ENCODE results near the gene MCIDAS. TPM values are rescaled to one million over a fixed set of nuclear protein-coding genes. Genes with fewer than 3 reads are reported as not detected.

The MCIDAS gene
- total RNA-seq, 1 donor from 2014 or later, result not detected

GRCh38 chr5:55225346-55225745, 1.8 kb downstream of the MCIDAS start:
- intact Hi-C loops (cut with DNase I), result loop anchor here (5.0 kb wide), 1 partner anchor 487 kb away; the partner anchor contains the start of gene SLC38A9
- no peak overlapping the region for H3K27ac ChIP-seq
- TF ChIP-seq, protein P1, sequence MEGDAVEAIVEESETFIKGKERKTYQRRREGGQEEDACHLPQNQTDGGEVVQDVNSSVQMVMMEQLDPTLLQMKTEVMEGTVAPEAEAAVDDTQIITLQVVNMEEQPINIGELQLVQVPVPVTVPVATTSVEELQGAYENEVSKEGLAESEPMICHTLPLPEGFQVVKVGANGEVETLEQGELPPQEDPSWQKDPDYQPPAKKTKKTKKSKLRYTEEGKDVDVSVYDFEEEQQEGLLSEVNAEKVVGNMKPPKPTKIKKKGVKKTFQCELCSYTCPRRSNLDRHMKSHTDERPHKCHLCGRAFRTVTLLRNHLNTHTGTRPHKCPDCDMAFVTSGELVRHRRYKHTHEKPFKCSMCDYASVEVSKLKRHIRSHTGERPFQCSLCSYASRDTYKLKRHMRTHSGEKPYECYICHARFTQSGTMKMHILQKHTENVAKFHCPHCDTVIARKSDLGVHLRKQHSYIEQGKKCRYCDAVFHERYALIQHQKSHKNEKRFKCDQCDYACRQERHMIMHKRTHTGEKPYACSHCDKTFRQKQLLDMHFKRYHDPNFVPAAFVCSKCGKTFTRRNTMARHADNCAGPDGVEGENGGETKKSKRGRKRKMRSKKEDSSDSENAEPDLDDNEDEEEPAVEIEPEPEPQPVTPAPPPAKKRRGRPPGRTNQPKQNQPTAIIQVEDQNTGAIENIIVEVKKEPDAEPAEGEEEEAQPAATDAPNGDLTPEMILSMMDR (IDR thresholded peaks at IDR 0.05), result no peak
- no peaks in the 10 kb centered on the region for H3K36me3 ChIP-seq
- H3K4me1 ChIP-seq, result peaks cover 11 to 13% of the 10 kb centered on the region in 2 donors
- H3K9me3 ChIP-seq, result no peaks in the 10 kb centered on the region
- H3K27me3 ChIP-seq, result peaks cover 39% of the 10 kb centered on the region
- DNase-seq (ENCODE audit: low spot score in 2 of 2), result no peak
- H3K4me3 ChIP-seq, result no peak overlapping the region

DNA sequence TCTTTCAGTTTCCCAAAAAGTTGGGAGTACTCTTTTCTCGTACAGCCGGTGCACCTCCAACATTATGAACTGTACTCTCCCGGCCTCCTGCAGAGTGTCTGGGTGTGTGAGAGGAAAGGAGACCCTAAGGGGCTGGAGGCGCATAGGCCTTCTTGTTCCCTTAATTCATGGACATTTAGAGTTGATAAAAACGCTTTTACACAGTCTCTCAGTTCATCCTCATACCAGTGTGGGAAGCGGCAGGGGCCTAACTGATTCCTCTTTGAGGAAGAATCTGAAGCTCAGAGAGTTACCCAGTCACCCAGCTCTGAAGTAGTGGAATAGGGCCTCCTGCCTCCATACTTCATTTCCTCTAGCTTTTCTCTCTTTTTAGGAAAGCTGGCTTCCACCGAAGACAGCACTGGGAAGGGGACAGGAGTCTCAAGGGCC, 3.3 kb downstream of the MCIDAS start:
- Histone ChIP-seq H3K36me3 (no peaks in the 10 kb centered on the region), H3K4me3 (no peak overlapping the region), H3K27me3 (peaks cover 43% of the 10 kb centered on the region), H3K27ac (no peak overlapping the region), H3K9me3 (no peaks in the 10 kb centered on the region), H3K4me1 (peaks cover 11 to 13% of the 10 kb centered on the region in 2 donors)
- TF ChIP-seq, protein P1 (IDR thresholded peaks at IDR 0.05), result no peak
- intact Hi-C loops (cut with DNase I), result no loop called here
- DNase-seq (ENCODE audit: low spot score in 2 of 2), result no peak

DNA sequence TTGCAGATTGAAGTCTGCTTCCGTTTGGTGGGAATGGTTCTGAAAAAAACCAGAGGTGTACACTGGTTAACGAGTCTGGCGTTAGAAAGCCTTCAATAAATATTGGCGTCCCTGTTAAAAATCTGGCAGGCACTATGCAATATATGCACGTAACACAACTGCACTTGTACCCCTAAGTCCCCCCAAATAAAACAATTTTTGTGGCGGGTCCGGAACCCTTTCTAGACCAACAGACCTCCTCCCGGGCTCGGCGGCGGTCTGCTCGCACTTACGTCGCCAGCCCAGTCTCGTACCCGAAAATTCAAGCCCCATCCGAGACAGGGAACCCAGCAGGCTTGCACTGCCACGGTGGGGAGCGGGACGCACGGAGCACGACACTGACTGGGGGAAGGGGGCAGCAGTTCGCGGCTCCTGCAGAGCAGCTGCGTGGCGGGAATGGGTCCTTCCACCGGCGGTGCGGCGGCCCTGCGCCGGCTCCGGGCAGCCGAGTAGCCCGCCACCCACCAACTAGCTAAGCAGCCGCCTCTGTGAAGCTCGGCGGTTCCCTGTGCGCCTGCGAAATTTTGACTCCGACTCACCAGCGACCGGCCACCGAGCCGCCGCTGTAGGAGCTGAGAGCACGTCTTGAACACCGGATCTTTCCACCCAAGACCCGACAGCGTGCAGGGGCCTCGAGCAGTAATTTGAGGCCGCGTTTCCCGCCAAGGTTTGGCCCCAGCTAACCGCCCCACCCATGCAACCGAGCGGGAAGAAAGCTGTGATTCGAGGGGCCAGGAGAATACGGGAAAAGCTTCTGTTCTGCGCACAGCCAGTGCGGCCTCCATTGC, 3.9 kb downstream of the MCIDAS start:
- DNase-seq (ENCODE audit: low spot score in 2 of 2), result no peak
- Histone ChIP-seq H3K4me1 (peaks cover 11 to 13% of the 10 kb centered on the region in 2 donors), H3K4me3 (no peak overlapping the region), H3K27me3 (peaks cover 41% of the 10 kb centered on the region), H3K27ac (no peak overlapping the region), H3K9me3 (no peaks in the 10 kb centered on the region), H3K36me3 (no peaks in the 10 kb centered on the region)
- intact Hi-C loops (cut with DNase I), result no loop called here
- TF ChIP-seq, protein P1 (IDR thresholded peaks at IDR 0.05), result no peak

- Histone ChIP-seq H3K27me3 (peaks cover 33% of the 10 kb centered on the region), H3K4me3 (no peak overlapping the region), H3K9me3 (no peaks in the 10 kb centered on the region), H3K27ac (no peak overlapping the region), H3K36me3 (no peaks in the 10 kb centered on the region), H3K4me1 (peaks cover 5 to 7% of the 10 kb centered on the region in 2 donors)
- intact Hi-C loops (cut with DNase I), result no loop called here
- TF ChIP-seq, protein P1 (IDR thresholded peaks at IDR 0.05), result no peak
- no peak for DNase-seq (ENCODE audit: low spot score in 2 of 2)
Measured at GRCh38 chr5:55222092-55222984, 4.8 kb downstream of the MCIDAS start.

- TF ChIP-seq, protein P1 (IDR thresholded peaks at IDR 0.05), result no peak
- no peak for DNase-seq (ENCODE audit: low spot score in 2 of 2)
- Histone ChIP-seq H3K36me3 (no peaks in the 10 kb centered on the region), H3K27ac (no peak overlapping the region), H3K4me1 (no peaks in the 10 kb centered on the region), H3K9me3 (no peaks in the 10 kb centered on the region), H3K4me3 (peak overlapping the region; percentile 50 to 56), H3K27me3 (peaks cover 21% of the 10 kb centered on the region)
- intact Hi-C loops (cut with DNase I), result no loop called here
Measured at GRCh38 chr5:55220433-55221185, 6.5 kb downstream of the MCIDAS start.

All from ascending aorta (tissue), 2 donors.